Measurements from ENCODE around the gene CNOT6. TPM values are rescaled to one million over a fixed set of nuclear protein-coding genes. Genes with fewer than 3 reads are reported as not detected.
"Not testable (repeated sequence)": the region's sequence is repeated elsewhere in the genome, so short reads cannot be mapped to it uniquely, and the experiment has no call there.

The CNOT6 gene
- total RNA-seq, 3 donors from 2014 or later = 9.8 to 26.2 (median 19.0) TPM

DNA sequence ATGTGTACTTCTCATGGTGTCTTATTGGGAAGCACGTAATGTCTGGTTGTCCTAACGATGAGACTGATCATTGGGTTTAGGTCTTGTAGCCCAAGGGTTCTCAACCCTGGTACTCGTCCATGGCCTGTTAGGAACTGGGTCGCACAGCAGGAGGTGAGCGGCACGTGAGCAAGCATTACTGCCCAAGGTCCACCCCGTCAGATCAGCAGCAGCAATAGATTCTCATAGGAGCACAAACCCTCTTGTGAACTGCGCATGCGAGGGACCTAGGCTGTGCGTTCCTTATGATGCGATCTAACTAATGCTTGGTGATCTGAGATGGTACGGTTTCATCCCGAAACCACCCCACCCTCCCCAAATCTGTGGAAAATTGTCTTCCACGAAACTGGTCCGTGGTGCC is 33.5 kb downstream of the CNOT6 start:
- intact Hi-C loops (cut with DNase I; ENCODE audit: low total_unique reads) = no loop called here
- no peaks in the 10 kb centered on the region for H3K9me3 ChIP-seq
- H3K4me1 ChIP-seq = no peaks in the 10 kb centered on the region
- DNase-seq (ENCODE audit: low spot score in 2 of 2) = no peak
- H3K27ac ChIP-seq = no peak overlapping the region
- no peak overlapping the region for H3K4me3 ChIP-seq
- TF ChIP-seq, protein P1, sequence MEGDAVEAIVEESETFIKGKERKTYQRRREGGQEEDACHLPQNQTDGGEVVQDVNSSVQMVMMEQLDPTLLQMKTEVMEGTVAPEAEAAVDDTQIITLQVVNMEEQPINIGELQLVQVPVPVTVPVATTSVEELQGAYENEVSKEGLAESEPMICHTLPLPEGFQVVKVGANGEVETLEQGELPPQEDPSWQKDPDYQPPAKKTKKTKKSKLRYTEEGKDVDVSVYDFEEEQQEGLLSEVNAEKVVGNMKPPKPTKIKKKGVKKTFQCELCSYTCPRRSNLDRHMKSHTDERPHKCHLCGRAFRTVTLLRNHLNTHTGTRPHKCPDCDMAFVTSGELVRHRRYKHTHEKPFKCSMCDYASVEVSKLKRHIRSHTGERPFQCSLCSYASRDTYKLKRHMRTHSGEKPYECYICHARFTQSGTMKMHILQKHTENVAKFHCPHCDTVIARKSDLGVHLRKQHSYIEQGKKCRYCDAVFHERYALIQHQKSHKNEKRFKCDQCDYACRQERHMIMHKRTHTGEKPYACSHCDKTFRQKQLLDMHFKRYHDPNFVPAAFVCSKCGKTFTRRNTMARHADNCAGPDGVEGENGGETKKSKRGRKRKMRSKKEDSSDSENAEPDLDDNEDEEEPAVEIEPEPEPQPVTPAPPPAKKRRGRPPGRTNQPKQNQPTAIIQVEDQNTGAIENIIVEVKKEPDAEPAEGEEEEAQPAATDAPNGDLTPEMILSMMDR (IDR thresholded peaks at IDR 0.05) = no peak
- TF ChIP-seq POLR2A (IDR thresholded peaks at IDR 0.05) (no peak), POLR2AphosphoS5 (IDR thresholded peaks at IDR 0.05) (no peak)
- H3K36me3 ChIP-seq = no peaks in the 10 kb centered on the region
- H3K27me3 ChIP-seq = no peaks in the 10 kb centered on the region

DNA sequence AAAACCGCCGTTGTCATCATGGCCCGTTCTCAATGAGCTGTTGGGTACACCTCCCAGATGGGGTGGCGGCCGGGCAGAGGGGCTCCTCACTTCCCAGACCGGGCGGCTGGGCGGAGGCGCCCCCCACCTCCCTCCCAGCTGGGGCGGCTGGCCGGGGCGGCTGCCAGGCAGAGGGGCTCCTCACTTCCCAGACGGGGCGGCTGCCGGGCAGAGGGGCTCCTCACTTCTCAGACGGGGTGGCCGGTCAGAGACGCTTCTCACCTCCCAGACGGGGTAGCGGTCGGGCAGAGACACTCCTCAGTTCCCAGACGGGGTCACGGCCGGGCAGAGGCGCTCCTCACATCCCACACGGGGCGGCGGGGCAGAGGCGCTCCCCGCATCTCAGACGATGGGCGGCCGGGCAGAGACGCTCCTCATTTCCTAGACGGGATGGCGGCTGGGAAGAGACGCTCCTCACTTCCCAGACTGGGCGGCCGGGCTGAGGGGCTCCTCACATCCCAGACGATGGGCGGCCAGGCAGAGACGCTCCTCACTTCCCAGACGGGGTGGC is 36.9 kb downstream of the CNOT6 start:
- H3K36me3 ChIP-seq; H3K27ac ChIP-seq; H3K27me3 ChIP-seq; H3K9me3 ChIP-seq; H3K4me3 ChIP-seq; DNase-seq (ENCODE audit: low spot score in 2 of 2); intact Hi-C loops (cut with DNase I; ENCODE audit: low total_unique reads); H3K4me1 ChIP-seq: not testable (repeated sequence)

DNA sequence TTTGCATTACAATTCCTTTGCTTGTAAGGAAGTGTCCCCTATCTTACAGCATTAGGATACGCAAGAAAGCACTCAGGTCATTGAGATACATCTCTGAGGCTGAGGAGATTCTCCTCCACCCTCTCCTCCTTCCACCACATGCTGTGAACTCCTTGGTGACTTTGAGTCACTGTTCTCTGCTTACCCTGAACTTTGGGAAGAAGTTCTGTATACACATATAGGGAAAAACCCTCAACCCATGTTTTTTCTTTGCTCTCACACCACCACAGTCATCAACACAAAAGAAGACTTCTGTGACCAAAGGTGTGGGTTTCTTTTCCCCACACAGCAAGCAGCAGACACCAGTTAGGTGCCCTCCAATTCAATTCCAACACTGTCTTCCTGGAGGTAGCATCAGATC is 38.1 kb downstream of the CNOT6 start:
- Histone ChIP-seq H3K4me3 (no peak overlapping the region), H3K27ac (no peak overlapping the region), H3K27me3 (no peaks in the 10 kb centered on the region), H3K36me3 (no peaks in the 10 kb centered on the region), H3K9me3 (no peaks in the 10 kb centered on the region), H3K4me1 (no peaks in the 10 kb centered on the region)
- TF ChIP-seq, protein P1 (IDR thresholded peaks at IDR 0.05) = no peak
- TF ChIP-seq POLR2AphosphoS5 (IDR thresholded peaks at IDR 0.05) (no peak), POLR2A (IDR thresholded peaks at IDR 0.05) (no peak)
- intact Hi-C loops (cut with DNase I; ENCODE audit: low total_unique reads) = no loop called here
- no peak for DNase-seq (ENCODE audit: low spot score in 2 of 2)

DNA sequence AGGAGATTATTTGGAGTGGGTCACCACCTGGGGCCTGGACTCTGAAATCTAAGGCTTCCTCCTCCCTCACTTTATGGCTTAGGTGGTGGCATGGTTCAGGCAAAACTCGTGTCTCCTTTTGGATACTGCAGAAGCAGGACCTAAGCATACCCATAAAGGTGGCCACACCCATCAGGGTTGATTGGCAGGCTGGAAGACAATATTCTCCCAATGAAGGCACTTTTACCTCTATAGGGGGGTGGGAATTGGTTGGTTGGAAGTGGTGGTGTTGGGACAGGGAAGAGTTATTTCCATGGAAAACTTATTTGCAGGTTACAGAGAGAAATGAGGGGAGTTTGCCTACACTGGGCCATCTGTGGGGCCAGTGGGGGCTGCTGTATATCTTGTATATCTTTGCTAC is 39.7 kb downstream of the CNOT6 start:
- intact Hi-C loops (cut with DNase I; ENCODE audit: low total_unique reads) = no loop called here
- no peak overlapping the region for H3K4me3 ChIP-seq
- no peak for DNase-seq (ENCODE audit: low spot score in 2 of 2)
- no peaks in the 10 kb centered on the region for H3K27me3 ChIP-seq
- no peaks in the 10 kb centered on the region for H3K4me1 ChIP-seq
- TF ChIP-seq POLR2A (IDR thresholded peaks at IDR 0.05) (no peak), POLR2AphosphoS5 (IDR thresholded peaks at IDR 0.05) (no peak)
- TF ChIP-seq, protein P1 (IDR thresholded peaks at IDR 0.05) = no peak
- no peaks in the 10 kb centered on the region for H3K36me3 ChIP-seq
- H3K9me3 ChIP-seq = no peaks in the 10 kb centered on the region
- no peak overlapping the region for H3K27ac ChIP-seq

DNA sequence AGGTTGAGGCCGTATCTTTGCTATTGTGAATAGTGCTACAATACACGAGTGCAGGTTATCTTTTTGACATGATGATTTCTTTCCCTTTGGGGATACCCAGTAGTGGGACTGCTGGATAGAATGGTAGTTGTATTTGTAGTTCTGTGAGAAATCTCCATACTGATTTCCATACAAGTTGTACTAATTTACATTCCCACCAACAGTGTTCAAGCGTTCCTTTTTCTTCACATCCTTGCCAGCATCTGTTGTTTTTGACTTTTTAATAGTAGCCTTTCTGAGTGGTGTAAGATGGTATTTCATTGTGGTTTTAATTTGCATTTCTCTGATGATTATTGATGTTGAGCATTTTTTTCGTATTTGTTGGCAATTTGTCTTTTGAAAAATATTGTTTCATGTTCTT is 41.4 kb downstream of the CNOT6 start:
- Histone ChIP-seq H3K4me3 (no peak overlapping the region), H3K4me1 (no peaks in the 10 kb centered on the region), H3K36me3 (no peaks in the 10 kb centered on the region), H3K27ac (no peak overlapping the region), H3K27me3 (no peaks in the 10 kb centered on the region), H3K9me3 (no peaks in the 10 kb centered on the region)
- DNase-seq (ENCODE audit: low spot score in 2 of 2) = no peak
- intact Hi-C loops (cut with DNase I; ENCODE audit: low total_unique reads) = no loop called here
- TF ChIP-seq, protein P1 (IDR thresholded peaks at IDR 0.05) = no peak
- TF ChIP-seq POLR2AphosphoS5 (IDR thresholded peaks at IDR 0.05) (no peak), POLR2A (IDR thresholded peaks at IDR 0.05) (no peak)
